HCEC 1CT (cell line): ENCODE data around the gene VPS8.
"Not testable (repeated sequence)": the region's sequence is repeated elsewhere in the genome, so short reads cannot be mapped to it uniquely, and the experiment has no call there.

Experiments
- DNase-seq: peaks from one replicate; pipeline ENCODE4 v3.0.0-alpha.2; 2017

VPS8 gene

GRCh38 chr3:184927796-184928315, 115.9 kb downstream of the VPS8 start:
- DNase-seq, result no peak

GRCh38 chr3:184932777-184933176, 120.8 kb downstream of the VPS8 start:
- DNase-seq, result no peak

DNA sequence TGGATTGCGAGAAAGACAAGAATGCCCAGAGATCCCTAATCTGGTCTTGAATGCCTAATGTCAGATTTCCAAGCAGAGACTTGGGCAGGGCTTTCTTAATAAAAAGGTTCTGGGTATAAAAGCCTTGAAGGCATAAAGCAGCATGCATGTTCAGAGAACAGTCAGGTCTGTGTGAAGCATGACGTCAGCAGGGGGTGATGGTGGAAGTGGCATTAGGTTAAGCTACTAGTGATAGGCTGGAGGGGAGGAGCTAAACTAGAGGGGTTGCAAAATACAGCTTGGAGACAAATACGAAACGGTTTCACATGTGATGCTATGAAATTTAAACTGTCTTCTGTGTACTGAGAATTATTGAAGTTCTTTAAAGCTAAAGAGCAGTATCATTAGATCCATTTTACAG, 125.6 kb downstream of the VPS8 start:
- no peak for DNase-seq

- DNase-seq, result no peak
Observed at GRCh38 chr3:184941408-184941807, 129.4 kb downstream of the VPS8 start.

DNA sequence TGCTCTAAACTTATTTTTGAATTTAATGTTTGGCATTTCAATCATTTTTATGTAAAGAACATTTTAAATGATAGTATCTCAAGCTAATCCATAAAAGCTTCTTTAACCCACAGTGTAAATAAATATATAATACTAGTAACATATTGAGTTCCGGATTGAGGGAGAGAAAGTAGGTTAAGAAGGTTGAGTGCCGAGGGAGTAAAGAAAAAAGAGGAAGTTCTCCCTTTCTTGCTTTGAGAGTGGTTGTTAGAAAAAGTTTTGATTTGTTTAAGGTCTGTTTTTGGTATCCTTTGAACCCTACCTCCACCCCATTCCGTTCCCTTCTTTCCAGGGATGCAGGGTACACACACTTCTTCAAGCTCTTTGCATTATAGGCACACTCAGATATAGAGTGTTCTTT, 130.8 kb downstream of the VPS8 start:
- no peak for DNase-seq

GRCh38 chr3:184944241-184944640, 132.3 kb downstream of the VPS8 start:
- no peak for DNase-seq

GRCh38 chr3:184945886-184946625, 134.1 kb downstream of the VPS8 start:
- DNase-seq, result no peak

DNA sequence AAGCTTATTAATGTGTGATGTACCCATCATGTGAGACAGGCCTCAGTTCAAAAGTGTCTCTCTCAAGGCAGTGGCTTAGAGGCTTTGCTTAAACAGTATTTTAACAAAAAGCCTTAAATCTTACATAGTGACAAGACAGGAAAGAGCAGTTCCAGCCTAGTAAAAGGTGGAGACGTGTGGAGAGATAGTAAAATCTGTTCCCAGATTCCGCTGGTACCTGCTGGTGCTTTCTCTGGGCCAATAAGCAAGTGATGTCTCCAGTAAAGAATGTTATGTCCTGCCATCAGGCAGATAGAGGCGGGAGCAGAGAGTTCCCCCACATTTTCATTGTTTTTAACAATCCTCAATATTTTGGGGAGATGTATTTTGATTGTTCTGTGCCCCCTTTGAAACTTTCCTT, 135.0 kb downstream of the VPS8 start:
- no peak for DNase-seq

- DNase-seq, result no peak
Observed at GRCh38 chr3:184949251-184949965, 137.4 kb downstream of the VPS8 start.

GRCh38 chr3:184950816-184951215, 138.8 kb downstream of the VPS8 start:
- not testable (repeated sequence) for DNase-seq

- peak; percentile 5 for DNase-seq
Observed at GRCh38 chr3:184952671-184953070, 140.7 kb downstream of the VPS8 start.

DNA sequence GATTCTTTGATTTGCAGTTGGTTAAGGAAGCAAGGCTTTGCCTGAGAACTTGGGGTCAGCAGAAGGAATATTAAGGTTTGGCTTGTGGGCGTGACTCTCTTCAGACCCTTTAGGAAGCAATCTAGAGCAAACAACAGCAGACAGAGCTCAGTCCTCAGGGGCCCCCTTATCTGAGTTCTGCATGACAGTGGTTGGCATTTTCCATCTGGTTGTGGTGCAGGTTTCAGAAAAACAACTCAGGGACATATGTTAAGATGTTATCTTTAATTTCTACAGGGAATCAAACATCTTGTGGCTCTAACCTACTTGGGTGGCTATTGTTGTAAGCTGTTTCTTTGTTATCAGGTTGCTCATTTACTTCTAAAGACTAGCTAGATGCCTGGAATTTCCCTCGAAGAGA, 141.4 kb downstream of the VPS8 start:
- DNase-seq, result no peak

DNA sequence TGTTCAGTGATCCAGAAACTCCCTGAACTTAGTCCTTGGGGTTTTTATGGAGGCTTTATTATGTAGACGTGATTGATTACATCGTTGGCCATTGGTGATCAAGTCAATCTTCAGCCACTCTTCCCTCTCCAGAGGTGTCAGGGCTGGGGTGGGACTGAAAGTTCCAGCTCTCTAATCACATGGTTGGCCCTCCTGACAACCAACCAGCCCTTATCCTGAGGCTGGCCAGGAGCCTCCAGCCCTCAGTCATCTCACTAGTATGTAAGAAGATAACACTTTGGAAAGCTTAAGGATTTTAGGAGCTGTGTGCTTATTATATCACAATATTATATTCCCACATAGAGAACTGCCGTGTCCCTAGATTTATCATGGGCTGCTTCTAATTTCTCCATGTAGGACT, 142.3 kb downstream of the VPS8 start:
- no peak for DNase-seq

DNA sequence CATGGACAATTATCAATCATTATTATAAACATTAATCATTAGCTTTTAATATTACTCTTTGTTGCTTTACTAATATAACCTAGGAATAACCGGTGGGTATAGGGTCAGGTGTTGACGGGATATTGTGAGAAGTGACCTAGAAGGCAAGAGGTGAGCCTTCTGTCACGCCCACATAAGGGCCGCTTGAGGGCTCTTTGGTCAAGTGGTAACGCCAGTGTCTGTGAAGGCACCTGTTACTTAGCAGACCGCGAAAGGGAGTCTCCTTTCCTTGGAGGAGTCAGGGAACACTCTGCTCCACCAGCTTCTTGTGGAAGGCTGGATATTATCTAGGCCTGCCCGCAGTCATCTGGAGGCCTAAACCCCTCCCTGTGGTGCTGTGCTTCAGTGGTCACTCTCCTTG, 142.9 kb downstream of the VPS8 start:
- DNase-seq, result not testable (repeated sequence)

DNA sequence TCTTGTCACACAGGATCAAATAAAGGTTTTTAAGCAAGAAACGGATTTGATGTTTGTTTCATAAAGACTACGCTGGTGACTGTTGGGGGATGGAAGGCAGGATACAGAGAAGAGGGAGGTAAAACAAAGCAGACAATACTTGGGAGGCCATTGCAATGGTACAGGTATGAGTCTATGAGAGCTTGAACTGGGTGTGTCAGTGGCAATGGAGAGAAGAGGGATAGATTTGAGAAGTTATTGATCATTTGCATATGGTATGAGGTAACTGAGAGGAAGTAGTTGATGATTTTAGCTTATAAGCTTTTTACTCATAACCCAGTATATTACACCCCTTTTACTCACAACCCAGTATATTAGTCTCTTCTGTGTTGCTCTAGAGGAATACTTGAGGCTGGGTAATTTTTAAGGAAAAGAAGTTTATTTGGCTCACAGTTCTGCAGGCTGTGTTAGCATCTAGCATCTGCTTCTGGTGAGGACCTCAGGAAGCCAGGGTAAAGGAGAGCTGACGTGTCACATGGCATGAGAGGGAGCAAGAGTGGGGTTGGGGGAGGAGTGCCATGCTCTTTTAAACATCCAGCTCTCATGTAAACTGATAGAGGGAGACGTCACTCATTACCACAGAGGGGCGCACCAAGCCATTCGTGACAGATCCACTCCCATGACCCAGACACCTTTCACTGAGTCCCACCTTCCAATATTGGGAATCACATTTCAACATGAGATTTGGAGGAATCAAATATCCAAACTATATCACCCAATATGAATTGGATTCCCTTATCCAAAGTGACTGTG, 153.9 kb downstream of the VPS8 start:
- no peak for DNase-seq

- DNase-seq, result no peak
Observed at GRCh38 chr3:184968115-184968514, 156.1 kb downstream of the VPS8 start.

GRCh38 chr3:184970186-184970585, 158.2 kb downstream of the VPS8 start:
- DNase-seq, result no peak

- no peak for DNase-seq
Observed at GRCh38 chr3:184977796-184978195, 165.8 kb downstream of the VPS8 start.

DNA sequence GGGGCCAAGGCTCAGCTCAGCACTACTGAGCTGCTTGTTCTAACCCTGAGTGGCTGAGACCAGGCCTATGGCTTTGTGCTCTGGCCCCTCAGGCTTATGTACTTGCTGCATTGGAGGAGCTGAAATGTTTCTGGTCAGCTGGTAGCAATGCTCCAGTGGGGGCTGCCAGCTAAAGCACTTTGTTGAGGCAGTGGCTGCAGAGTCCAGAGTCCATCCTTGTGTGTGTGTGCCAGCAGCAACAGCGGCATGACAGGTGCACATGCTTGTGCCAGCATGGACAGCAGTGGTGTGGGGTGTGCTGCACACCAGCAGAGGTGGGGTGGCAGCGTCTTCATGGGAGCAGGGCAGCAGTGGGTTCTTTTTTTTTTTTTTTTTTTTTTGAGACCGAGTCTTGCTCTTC, 169.1 kb downstream of the VPS8 start:
- no peak for DNase-seq

DNA sequence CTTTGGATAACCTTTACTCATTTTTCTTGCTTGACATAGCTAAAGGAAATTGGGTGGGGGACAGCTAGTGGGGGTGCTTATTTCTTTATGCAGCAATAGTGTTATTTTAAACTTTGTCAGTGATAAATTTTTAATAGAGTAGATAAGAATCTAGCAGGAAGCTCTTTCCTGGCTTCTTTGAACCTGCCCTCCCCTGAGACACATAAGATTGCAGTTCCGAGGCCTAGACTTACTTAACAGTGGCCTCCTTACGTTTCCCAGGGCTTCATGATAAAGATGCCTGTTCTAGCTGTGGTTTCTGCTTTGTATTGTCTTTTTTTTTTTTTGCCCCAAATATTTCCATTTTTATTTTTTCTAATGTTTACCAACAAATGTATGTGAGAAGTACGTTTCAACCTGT, 170.1 kb downstream of the VPS8 start:
- DNase-seq, result no peak

GRCh38 chr3:184985586-184985985, 173.6 kb downstream of the VPS8 start:
- DNase-seq, result no peak

GRCh38 chr3:184986366-184986889, 174.5 kb downstream of the VPS8 start:
- DNase-seq, result no peak

DNA sequence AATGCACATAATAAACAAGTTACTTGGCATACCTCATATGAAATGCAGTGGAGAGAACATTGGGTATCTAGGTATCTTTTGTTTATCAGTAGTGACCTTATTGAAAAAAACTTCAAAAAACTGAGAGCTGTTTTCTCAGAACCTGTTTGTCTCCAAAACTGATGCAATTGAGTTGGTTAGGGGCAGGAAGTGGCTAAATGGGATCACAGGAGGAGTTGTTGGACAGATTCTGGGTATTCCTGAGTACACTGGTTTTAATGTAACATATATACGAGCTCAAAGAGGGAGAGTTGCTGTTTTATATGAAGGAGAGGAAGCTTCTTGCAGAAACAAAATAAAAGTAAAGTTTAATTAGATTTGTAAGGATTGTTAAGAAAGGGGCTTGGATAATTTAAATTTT, 181.4 kb downstream of the VPS8 start:
- DNase-seq, result no peak
